Endodermal cell (in vitro differentiated cells): ENCODE measurements around the gene LAIR2. TPM values are rescaled to one million over a fixed set of nuclear protein-coding genes. Genes with fewer than 3 reads are reported as not detected.

Experiments used
- DNase-seq: peaks from one replicate; pipeline ENCODE4 v3.0.0-alpha.2; 2017
- H3K27ac ChIP-seq: 2 replicates; pipeline ENCODE4 v1.5.1; 2013; ENCODE audit warnings: mild to moderate bottlenecking, low read depth, low read length, moderate library complexity
- H3K27me3 ChIP-seq: 2 replicates; pipeline ENCODE4 v1.6.1; 2013; ENCODE audit warnings: mild to moderate bottlenecking, low read length, moderate library complexity; ENCODE audit not compliant: insufficient read depth, control insufficient read depth, poor library complexity, severe bottlenecking
- H3K36me3 ChIP-seq: 2 replicates; pipeline ENCODE4 v1.7.0; 2013; ENCODE audit warnings: mild to moderate bottlenecking, low read length, moderate library complexity; ENCODE audit not compliant: control insufficient read depth, insufficient read depth
- H3K4me1 ChIP-seq: one replicate; pipeline ENCODE4 v1.7.0; 2013; ENCODE audit warnings: low read length; ENCODE audit not compliant: control insufficient read depth, insufficient read depth
- H3K4me3 ChIP-seq: 2 replicates; pipeline ENCODE4 v1.5.1; 2013; ENCODE audit warnings: mild to moderate bottlenecking, low read length, moderate library complexity
- H3K9ac ChIP-seq: 2 replicates; pipeline ENCODE4 v1.6.1; 2013; ENCODE audit warnings: mild to moderate bottlenecking, low read length, moderate library complexity; ENCODE audit not compliant: poor library complexity, severe bottlenecking; ENCODE audit errors: extremely low read depth
- H3K9me3 ChIP-seq: 2 replicates; pipeline ENCODE4 v1.6.1; 2013; ENCODE audit warnings: mild to moderate bottlenecking, low read length, moderate library complexity; ENCODE audit not compliant: control insufficient read depth
- H3K27ac Mint-ChIP-seq: 2 replicates; pipeline ENCODE4 v1.8.0; 2020; ENCODE audit warnings: mixed read lengths
- H3K27me3 Mint-ChIP-seq: 2 replicates; pipeline ENCODE4 v1.8.0; 2021; ENCODE audit warnings: mild to moderate bottlenecking, mixed read lengths; ENCODE audit not compliant: insufficient read depth
- H3K36me3 Mint-ChIP-seq: 2 replicates; pipeline ENCODE4 v1.8.0; 2020; ENCODE audit warnings: low read depth, mixed read lengths
- H3K4me1 Mint-ChIP-seq: 2 replicates; pipeline ENCODE4 v1.8.0; 2020; ENCODE audit warnings: mixed read lengths
- H3K4me3 Mint-ChIP-seq: 2 replicates; pipeline ENCODE4 v1.8.0; 2020; ENCODE audit warnings: mild to moderate bottlenecking, moderate library complexity, mixed read lengths
- H3K9me3 Mint-ChIP-seq: 2 replicates; pipeline ENCODE4 v1.8.0; 2020; ENCODE audit warnings: mild to moderate bottlenecking, mixed read lengths
- CTCF ChIP-seq: fragments of 200-600 bp; sonication (generic); conservative IDR thresholded peaks from 2 replicates; pipeline ENCODE4 v1.5.0; 2021; ENCODE audit warnings: antibody characterized with exemption, mild to moderate bottlenecking
- whole genome bisulfite sequencing, 2 experiments: methylation state at CpG; one replicate each; pipeline versions ENCODE4 v1.1.5 to v1.1.7; 2013; ENCODE audit warnings: missing lambda C conversion rate in 2 of 2, mixed read lengths in 1 of 2; ENCODE audit not compliant: insufficient coverage in 1 of 2, insufficient read length in 1 of 2; 5-methylcytosine and 5-hydroxymethylcytosine counted together
- total RNA-seq, 2 donors: library from RNA; stranded (reverse); fragmentation: NEBNext Ultra II Directional in 1 of 2; extraction: Animal tissue kit (Norgen Biotek cat#: 25700) in 1 of 2; gene quantifications; 2 replicates in 1 of 2; 3 replicates in 1 of 2; pipeline ENCODE4 v1.2.1, GENCODE V29; 2021

LAIR2 gene
- total RNA-seq, 2 donors from 2014 or later: not detected

- H3K4me3 Mint-ChIP-seq: no peak overlapping the region
These were observed 16.8 kb upstream of the LAIR2 start for GRCh38 chr19:54485851-54486250.

GRCh38 chr19:54489341-54489740 lies 13.3 kb upstream of the LAIR2 start:
- Mint-ChIP-seq H3K9me3 (peaks cover 57% of the 10 kb centered on the region), H3K27ac (no peak overlapping the region), H3K4me3 (no peak overlapping the region), H3K36me3 (no peaks in the 10 kb centered on the region), H3K27me3 (peaks cover 3% of the 10 kb centered on the region), H3K4me1 (no peaks in the 10 kb centered on the region)
- Histone ChIP-seq H3K4me3 (no peak overlapping the region), H3K27ac (no peak overlapping the region), H3K9ac (no peak overlapping the region), H3K36me3 (no peaks in the 10 kb centered on the region), H3K9me3 (no peaks in the 10 kb centered on the region), H3K27me3 (no peaks in the 10 kb centered on the region), H3K4me1 (no peaks in the 10 kb centered on the region)
- no peak for TF ChIP-seq CTCF
- 62 to 80% methylated on average over 4 to 7 of the region's 7 CpGs for WGBS, 2 experiments
- no peak for DNase-seq

More at GRCh38 chr19:54485851-54486250, 16.8 kb upstream of the LAIR2 start:
- Histone ChIP-seq H3K27me3 (no peaks in the 10 kb centered on the region), H3K4me3 (no peak overlapping the region), H3K36me3 (no peaks in the 10 kb centered on the region), H3K9me3 (no peaks in the 10 kb centered on the region), H3K27ac (no peak overlapping the region), H3K4me1 (no peaks in the 10 kb centered on the region), H3K9ac (no peak overlapping the region)
- H3K4me1 Mint-ChIP-seq: no peaks in the 10 kb centered on the region
- 62 to 80% methylated on average over 2 to 5 of the region's 5 CpGs for WGBS, 2 experiments
- peaks cover 7% of the 10 kb centered on the region for H3K27me3 Mint-ChIP-seq
- DNase-seq: no peak
- H3K36me3 Mint-ChIP-seq: no peaks in the 10 kb centered on the region
- TF ChIP-seq CTCF: no peak
- peaks cover 25% of the 10 kb centered on the region for H3K9me3 Mint-ChIP-seq
- H3K27ac Mint-ChIP-seq: no peak overlapping the region

- Histone ChIP-seq H3K9ac (no peak overlapping the region), H3K27ac (no peak overlapping the region), H3K9me3 (no peaks in the 10 kb centered on the region), H3K27me3 (no peaks in the 10 kb centered on the region), H3K4me1 (no peaks in the 10 kb centered on the region), H3K36me3 (no peaks in the 10 kb centered on the region), H3K4me3 (no peak overlapping the region)
- no peak for DNase-seq
- WGBS, 2 experiments: 84 to 93% methylated on average over 8 to 9 of the region's 9 CpGs
- Mint-ChIP-seq H3K4me3 (no peak overlapping the region), H3K36me3 (no peaks in the 10 kb centered on the region), H3K4me1 (no peaks in the 10 kb centered on the region), H3K27me3 (peaks cover 3% of the 10 kb centered on the region), H3K27ac (no peak overlapping the region), H3K9me3 (peaks cover 58% of the 10 kb centered on the region)
- TF ChIP-seq CTCF: no peak
These were observed 12.9 kb upstream of the LAIR2 start for GRCh38 chr19:54489766-54490165.
